HepG2 (cell line): ENCODE data around the gene LRRC28. TPM values are rescaled to one million over a fixed set of nuclear protein-coding genes. Genes with fewer than 3 reads are reported as not detected.
A peak's percentile ranks its signal among the peaks of the same experiment; 100 is the strongest.

Experiments
- ATF7-NPFF ChIP-seq: sonication (generic); formaldehyde crosslinking; IDR thresholded peaks from 2 replicates; pipeline ENCODE4 v1.8.1; 2023; ENCODE audit warnings: mild to moderate bottlenecking, low read depth, missing genetic modification reagents, moderate library complexity
- FOXO1 ChIP-seq: sonication (generic); formaldehyde crosslinking; IDR thresholded peaks from 2 replicates; pipeline ENCODE4 v1.4.0; 2020; ENCODE audit warnings: missing genetic modification reagents
- GABPB1 ChIP-seq: IDR thresholded peaks from 2 replicates; pipeline ENCODE4 v1.6.1; 2016; ENCODE audit warnings: mild to moderate bottlenecking, missing genetic modification reagents, moderate library complexity, missing compliant biosample characterization
- HINFP ChIP-seq: sonication (generic); formaldehyde crosslinking; IDR thresholded peaks from 2 replicates; pipeline ENCODE4 v1.4.0; 2020; ENCODE audit warnings: low read depth, mild to moderate bottlenecking, missing genetic modification reagents
- IKZF4 ChIP-seq: sonication (generic); formaldehyde crosslinking; IDR thresholded peaks from 2 replicates; pipeline ENCODE4 v1.5.1; 2020; ENCODE audit warnings: borderline replicate concordance, mild to moderate bottlenecking, low read depth, missing genetic modification reagents; ENCODE audit errors: not compliant biosample characterization
- JDP2 ChIP-seq: sonication (generic); formaldehyde crosslinking; IDR thresholded peaks from 2 replicates; pipeline ENCODE4 v1.8.1; 2022; ENCODE audit warnings: missing genetic modification reagents, borderline replicate concordance
- LCORL ChIP-seq, 2 experiments: fragments of 450-650 bp in 1 of 2; sonication (generic) in 1 of 2; formaldehyde crosslinking in 1 of 2; IDR thresholded peaks; 2 replicates each; pipeline versions ENCODE4 v1.5.0 to v1.6.1; 2017 to 2020; ENCODE audit warnings: antibody characterized with exemption in 1 of 2, missing genetic modification reagents in 1 of 2
- MLXIP ChIP-seq: sonication (generic); formaldehyde crosslinking; IDR thresholded peaks from 2 replicates; pipeline ENCODE4 v1.9.0; 2021; ENCODE audit warnings: missing genetic modification reagents, borderline replicate concordance
- PHB2 ChIP-seq: fragments of 450-650 bp; IDR thresholded peaks from 2 replicates; pipeline ENCODE4 v1.6.1; 2018; ENCODE audit not compliant: partially characterized antibody
- POLR2AphosphoS2 ChIP-seq: IDR thresholded peaks from 2 replicates; pipeline ENCODE4 v1.6.1; 2011; ENCODE audit warnings: low read depth, low read length, improper control_type of control experiment
- SATB2 ChIP-seq: sonication (generic); formaldehyde crosslinking; IDR thresholded peaks from 2 replicates; pipeline ENCODE4 v1.5.0; 2020; ENCODE audit warnings: missing genetic modification reagents
- SIN3A ChIP-seq: IDR thresholded peaks from 2 replicates; pipeline ENCODE4 v1.6.1; 2011; ENCODE audit warnings: low read depth, mild to moderate bottlenecking, control low read depth, low read length, borderline replicate concordance
- SP140L ChIP-seq: sonication (generic); formaldehyde crosslinking; IDR thresholded peaks from 2 replicates; pipeline ENCODE4 v1.4.0; 2020; ENCODE audit warnings: missing genetic modification reagents, borderline replicate concordance
- ZFP41 ChIP-seq: sonication (generic); formaldehyde crosslinking; IDR thresholded peaks from 2 replicates; pipeline ENCODE4 v1.4.0; 2020; ENCODE audit warnings: mild to moderate bottlenecking, missing genetic modification reagents, borderline replicate concordance
- ZMYM3 ChIP-seq: sonication (generic); formaldehyde crosslinking; IDR thresholded peaks from 2 replicates; pipeline ENCODE4 v1.5.1; 2020; ENCODE audit warnings: mild to moderate bottlenecking, missing genetic modification reagents
- ZNF350 ChIP-seq: sonication (generic); formaldehyde crosslinking; IDR thresholded peaks from 2 replicates; pipeline ENCODE4 v1.4.0; 2020; ENCODE audit warnings: mild to moderate bottlenecking, low read depth, missing genetic modification reagents, borderline replicate concordance
- ZNF543 ChIP-seq: sonication (generic); formaldehyde crosslinking; IDR thresholded peaks from 2 replicates; pipeline ENCODE4 v1.4.0; 2020; ENCODE audit warnings: mild to moderate bottlenecking, missing genetic modification reagents
- ZNF598 ChIP-seq: sonication (generic); formaldehyde crosslinking; IDR thresholded peaks from 2 replicates; pipeline ENCODE4 v1.5.1; 2020; ENCODE audit warnings: mild to moderate bottlenecking, missing genetic modification reagents, borderline replicate concordance
- ZNF616 ChIP-seq: sonication (generic); formaldehyde crosslinking; IDR thresholded peaks from 2 replicates; pipeline ENCODE4 v1.5.0; 2020; ENCODE audit warnings: low read depth, mild to moderate bottlenecking, missing genetic modification reagents
- ZNF775 ChIP-seq: sonication (generic); formaldehyde crosslinking; IDR thresholded peaks from 2 replicates; pipeline ENCODE4 v1.4.0; 2020; ENCODE audit warnings: missing genetic modification reagents, mild to moderate bottlenecking, moderate library complexity, borderline replicate concordance
- ZNF780A ChIP-seq: sonication (generic); formaldehyde crosslinking; IDR thresholded peaks from 2 replicates; pipeline ENCODE4 v1.8.0; 2022; ENCODE audit warnings: mild to moderate bottlenecking, missing genetic modification reagents, moderate library complexity
- polyA plus RNA-seq, 8 experiments: library from polyadenylated mRNA; depleted of rRNA in 3 of 8; stranded (reverse) in 7 of 8; unstranded in 1 of 8; fragments of >200 nt; fragmentation: Illumina TruSeq in 4 of 8; extraction: Trizol in 4 of 8; gene quantifications; 2 replicates each; pipeline versions ENCODE4 v1.2.1 to v1.2.3, GENCODE V29; 2011 to 2016; ENCODE audit warnings: low read depth in 4 of 8, missing spikeins in 1 of 8, mixed read lengths in 1 of 8; ENCODE audit not compliant: insufficient read depth in 1 of 8
- total RNA-seq, 5 experiments: library from RNA; depleted of rRNA; stranded (reverse); fragments of >200 nt; fragmentation: Illumina TruSeq; extraction: Trizol; gene quantifications; 2 replicates each; pipeline ENCODE4 v1.2.3, GENCODE V29; 2016; ENCODE audit warnings: low read depth in 1 of 5
- TF ChIP-seq, protein P1 (sequence below): sonication (generic); formaldehyde crosslinking; IDR thresholded peaks from 2 replicates; pipeline ENCODE4 v1.9.0; 2022; ENCODE audit warnings: missing genetic modification reagents, mild to moderate bottlenecking, borderline replicate concordance

LRRC28 gene
- total and polyA plus RNA-seq, 2 of the 13 experiments (the other 11 are each of a cell fraction or from before 2014, with no cell fraction given), result 17.5 to 21.3 TPM

- TF ChIP-seq SIN3A (peak; percentile 27; the same call in 1 of the 2 replicates), HINFP (CRISPR knock-in tag) (0 out of 2 replicates have a peak, but pooled peaks have one; percentile 14), ZNF775 (CRISPR knock-in tag) (no peak), ZNF780A (no peak), PHB2 (no peak), LCORL (IDR thresholded peaks at IDR 0.05) (no peak), LCORL (CRISPR knock-in tag; IDR thresholded peaks at IDR 0.05) (peak; percentile 48; the same call in 1 of the 2 replicates), IKZF4 (CRISPR knock-in tag) (no peak), ATF7-NPFF (CRISPR knock-in tag) (no peak), ZNF616 (CRISPR knock-in tag) (no peak), POLR2AphosphoS2 (no peak), ZNF350 (CRISPR knock-in tag) (peak; percentile 65; the same call in 1 of the 2 replicates), SP140L (CRISPR knock-in tag) (no peak), ZMYM3 (0 out of 2 replicates have a peak, but pooled peaks have one; percentile 34), ZFP41 (CRISPR knock-in tag) (no peak), SATB2 (CRISPR knock-in tag) (0 out of 2 replicates have a peak, but pooled peaks have one; percentile 7), ZNF598 (CRISPR knock-in tag) (no peak), GABPB1 (peak; percentile 92), MLXIP (CRISPR knock-in tag) (no peak), JDP2 (no peak), ZNF543 (CRISPR knock-in tag) (no peak), FOXO1 (CRISPR knock-in tag) (0 out of 2 replicates have a peak, but pooled peaks have one; percentile 17)
- TF ChIP-seq, protein P1, sequence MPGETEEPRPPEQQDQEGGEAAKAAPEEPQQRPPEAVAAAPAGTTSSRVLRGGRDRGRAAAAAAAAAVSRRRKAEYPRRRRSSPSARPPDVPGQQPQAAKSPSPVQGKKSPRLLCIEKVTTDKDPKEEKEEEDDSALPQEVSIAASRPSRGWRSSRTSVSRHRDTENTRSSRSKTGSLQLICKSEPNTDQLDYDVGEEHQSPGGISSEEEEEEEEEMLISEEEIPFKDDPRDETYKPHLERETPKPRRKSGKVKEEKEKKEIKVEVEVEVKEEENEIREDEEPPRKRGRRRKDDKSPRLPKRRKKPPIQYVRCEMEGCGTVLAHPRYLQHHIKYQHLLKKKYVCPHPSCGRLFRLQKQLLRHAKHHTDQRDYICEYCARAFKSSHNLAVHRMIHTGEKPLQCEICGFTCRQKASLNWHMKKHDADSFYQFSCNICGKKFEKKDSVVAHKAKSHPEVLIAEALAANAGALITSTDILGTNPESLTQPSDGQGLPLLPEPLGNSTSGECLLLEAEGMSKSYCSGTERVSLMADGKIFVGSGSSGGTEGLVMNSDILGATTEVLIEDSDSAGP (CRISPR knock-in tag), result peak; percentile 55; the same call in 1 of the 2 replicates
These were observed at the start of gene LRRC28 (continued) for GRCh38 chr15:99250857-99251841.
